ENCODE measurements around the gene TBC1D22A. TPM values are rescaled to one million over a fixed set of nuclear protein-coding genes. Genes with fewer than 3 reads are reported as not detected.

TBC1D22A gene
- total RNA-seq, 2 donors from 2014 or later = 31.9 to 43.4 TPM

GRCh38 chr22:47040486-47041270, 278.2 kb downstream of the TBC1D22A start:
- Mint-ChIP-seq H3K27me3 (no peaks in the 10 kb centered on the region), H3K36me3 (no peaks in the 10 kb centered on the region), H3K9me3 (no peaks in the 10 kb centered on the region), H3K4me1 (ENCODE audit: low read depth in 2 of 2) (peaks cover 14 to 41% of the 10 kb centered on the region in 2 donors), H3K27ac (no peak overlapping the region), H3K4me3 (no peak overlapping the region)
- no peak for DNase-seq (ENCODE audit: low spot score)
- ATAC-seq = no peak

DNA sequence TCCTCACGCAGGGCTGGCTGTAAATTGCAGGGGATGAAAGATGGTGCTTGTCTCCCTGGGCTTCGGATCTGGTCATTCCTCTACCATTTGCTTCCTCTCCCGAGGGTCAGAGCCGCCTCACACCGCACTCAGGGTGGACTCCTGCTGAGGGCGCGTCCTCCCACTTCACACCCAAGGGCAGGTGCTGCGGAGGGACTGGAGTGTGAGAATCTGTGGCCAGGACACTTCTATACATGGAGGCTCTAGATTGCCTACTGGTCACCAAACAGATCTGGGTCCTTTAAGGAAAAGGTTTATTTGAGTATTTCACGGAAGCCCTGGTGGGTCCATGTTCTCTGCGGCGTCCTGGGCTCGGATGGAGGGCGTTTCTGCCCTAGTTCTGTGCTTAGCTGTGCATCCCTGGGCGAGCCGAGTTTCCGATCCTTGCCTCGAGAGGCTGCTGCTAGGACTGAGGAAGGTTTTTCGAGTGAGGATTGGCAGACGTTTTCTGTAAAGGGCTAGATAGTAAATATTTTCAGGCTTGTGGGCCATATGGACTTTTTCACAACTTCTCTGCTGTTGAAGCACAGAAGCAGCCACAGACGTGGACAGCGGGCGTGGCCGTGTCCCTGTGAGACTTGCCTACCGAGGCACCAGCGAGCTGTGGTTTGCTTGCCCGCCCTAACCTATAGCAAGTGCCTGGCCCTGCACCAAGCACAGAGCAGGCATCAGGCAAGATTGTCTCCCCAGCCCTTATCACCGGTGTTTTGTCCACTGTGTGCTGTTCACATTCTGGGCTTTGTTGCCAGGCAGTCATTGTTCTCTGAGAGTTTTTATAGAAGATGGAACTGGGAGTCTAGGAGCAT, 279.0 kb downstream of the TBC1D22A start:
- H3K4me3 Mint-ChIP-seq = no peak overlapping the region
- no peaks in the 10 kb centered on the region for H3K9me3 Mint-ChIP-seq
- peak; percentile 53 for DNase-seq (ENCODE audit: low spot score)
- peaks cover 14 to 45% of the 10 kb centered on the region in 2 donors for H3K4me1 Mint-ChIP-seq (ENCODE audit: low read depth in 2 of 2)
- no peak for ATAC-seq
- no peak overlapping the region for H3K27ac Mint-ChIP-seq
- no peaks in the 10 kb centered on the region for H3K36me3 Mint-ChIP-seq
- no peaks in the 10 kb centered on the region for H3K27me3 Mint-ChIP-seq

- Mint-ChIP-seq H3K27ac (no peak overlapping the region), H3K36me3 (no peaks in the 10 kb centered on the region), H3K9me3 (no peaks in the 10 kb centered on the region), H3K27me3 (no peaks in the 10 kb centered on the region), H3K4me3 (no peak overlapping the region), H3K4me1 (ENCODE audit: low read depth in 2 of 2) (peaks cover 17 to 50% of the 10 kb centered on the region in 2 donors)
- ATAC-seq = no peak
- peak; percentile 32 for DNase-seq (ENCODE audit: low spot score)
Observed at GRCh38 chr22:47042116-47042825, 279.8 kb downstream of the TBC1D22A start.

GRCh38 chr22:47042861-47043496, 280.5 kb downstream of the TBC1D22A start:
- Mint-ChIP-seq H3K27ac (no peak overlapping the region), H3K4me3 (no peak overlapping the region), H3K36me3 (no peaks in the 10 kb centered on the region), H3K9me3 (no peaks in the 10 kb centered on the region), H3K4me1 (ENCODE audit: low read depth in 2 of 2) (peaks cover 23 to 55% of the 10 kb centered on the region in 2 donors), H3K27me3 (no peaks in the 10 kb centered on the region)
- ATAC-seq (no peak), DNase-seq (ENCODE audit: low spot score) (peak; percentile 5)

DNA sequence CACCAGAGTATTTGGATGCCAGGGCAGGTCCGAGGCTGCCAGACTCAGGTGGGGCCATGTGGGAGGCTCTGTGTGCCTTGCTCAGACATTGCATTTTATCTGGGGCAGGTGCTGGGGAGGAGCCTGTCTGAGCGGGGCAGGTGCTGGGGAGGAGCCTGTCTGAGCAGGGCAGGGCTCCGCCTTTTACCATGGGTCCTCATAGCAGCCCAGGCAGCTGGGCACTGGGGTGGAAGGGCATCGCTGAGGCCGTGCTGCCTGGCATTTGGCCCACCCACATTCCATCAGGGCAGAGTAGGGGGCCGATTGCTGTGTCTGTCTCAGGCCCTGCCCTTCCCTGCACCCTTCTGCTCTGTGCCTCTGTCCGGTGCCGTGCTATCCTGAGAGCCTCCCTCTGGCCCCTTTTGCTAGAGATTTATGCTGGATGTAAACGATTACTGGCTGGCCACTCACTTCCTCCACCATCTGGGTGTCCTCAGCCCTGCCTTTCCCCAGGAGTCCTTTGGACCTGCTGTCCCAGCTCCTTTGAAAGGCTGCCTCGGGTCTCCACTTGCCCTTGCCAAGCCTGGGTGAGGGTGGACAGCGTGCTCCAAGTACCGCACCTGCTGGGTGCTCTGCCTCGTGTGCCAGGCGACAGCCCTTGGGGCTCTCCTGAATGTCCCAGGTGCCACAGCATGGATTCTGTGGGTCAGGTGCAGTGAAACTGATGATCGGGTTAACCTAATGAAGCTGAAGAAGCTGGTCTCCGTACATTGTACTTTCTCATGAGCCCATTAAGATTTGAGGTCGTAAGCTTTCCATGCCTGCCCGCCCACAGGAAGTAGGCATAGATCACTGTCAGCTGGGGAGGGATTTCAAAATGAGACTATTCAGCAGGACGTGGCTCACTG, 281.6 kb downstream of the TBC1D22A start:
- Mint-ChIP-seq H3K27me3 (no peaks in the 10 kb centered on the region), H3K4me1 (ENCODE audit: low read depth in 2 of 2) (peaks cover 27 to 57% of the 10 kb centered on the region in 2 donors), H3K9me3 (no peaks in the 10 kb centered on the region), H3K27ac (no peak overlapping the region), H3K36me3 (no peaks in the 10 kb centered on the region), H3K4me3 (no peak overlapping the region)
- DNase-seq (ENCODE audit: low spot score) (peak; percentile 51), ATAC-seq (no peak)

- peaks cover 35 to 58% of the 10 kb centered on the region in 2 donors for H3K4me1 Mint-ChIP-seq (ENCODE audit: low read depth in 2 of 2)
- no peak overlapping the region for H3K27ac Mint-ChIP-seq
- ATAC-seq = no peak
- no peaks in the 10 kb centered on the region for H3K9me3 Mint-ChIP-seq
- H3K4me3 Mint-ChIP-seq = no peak overlapping the region
- no peak for DNase-seq (ENCODE audit: low spot score)
- no peaks in the 10 kb centered on the region for H3K36me3 Mint-ChIP-seq
- no peaks in the 10 kb centered on the region for H3K27me3 Mint-ChIP-seq
Observed at GRCh38 chr22:47044722-47045535, 282.5 kb downstream of the TBC1D22A start.

- H3K27me3 Mint-ChIP-seq = no peaks in the 10 kb centered on the region
- no peaks in the 10 kb centered on the region for H3K36me3 Mint-ChIP-seq
- no peak for DNase-seq (ENCODE audit: low spot score)
- H3K4me3 Mint-ChIP-seq = no peak overlapping the region
- no peaks in the 10 kb centered on the region for H3K9me3 Mint-ChIP-seq
- no peak overlapping the region for H3K27ac Mint-ChIP-seq
- no peak for ATAC-seq
- peaks cover 35 to 58% of the 10 kb centered on the region in 2 donors for H3K4me1 Mint-ChIP-seq (ENCODE audit: low read depth in 2 of 2)
Observed at GRCh38 chr22:47045691-47046410, 283.4 kb downstream of the TBC1D22A start.

DNA sequence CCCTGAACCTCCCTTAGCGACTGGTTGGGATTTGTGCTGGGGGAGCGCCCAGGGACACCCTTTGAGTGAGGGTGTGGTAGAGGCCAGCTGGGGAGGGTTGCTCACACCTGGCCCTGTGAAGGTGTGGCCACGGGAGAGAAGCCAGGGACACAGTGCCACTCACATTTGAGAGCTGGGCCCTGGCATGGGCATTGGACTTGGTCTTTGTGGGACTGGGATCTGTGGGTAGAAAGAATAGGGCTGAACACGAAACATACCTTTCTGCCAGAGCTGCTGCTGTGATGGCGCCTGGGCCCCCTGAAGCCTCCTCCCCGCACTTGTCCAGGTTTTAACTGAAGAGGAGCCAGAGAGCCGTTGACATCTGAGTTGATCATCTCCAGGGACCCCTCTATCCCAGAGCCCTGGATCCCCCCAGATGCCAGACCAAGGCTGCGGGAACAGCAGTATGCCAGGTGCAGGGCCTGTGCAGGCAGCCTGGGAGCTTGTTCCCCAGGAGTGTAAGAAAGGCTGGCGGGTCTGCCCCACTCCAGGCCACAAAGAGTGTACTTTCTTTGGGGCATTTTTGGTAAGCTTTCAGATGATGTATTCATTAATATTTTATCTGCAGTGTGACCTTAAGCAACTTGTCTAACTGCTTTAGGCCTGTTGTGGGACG, 284.1 kb downstream of the TBC1D22A start:
- Mint-ChIP-seq H3K27ac (no peak overlapping the region), H3K4me3 (no peak overlapping the region)

GRCh38 chr22:47047321-47048122, 285.1 kb downstream of the TBC1D22A start:
- DNase-seq (ENCODE audit: low spot score) (no peak), ATAC-seq (no peak)
- peak overlapping the region in 1 of 2 donors; percentile 21 for H3K27ac Mint-ChIP-seq
- no peaks in the 10 kb centered on the region for H3K27me3 Mint-ChIP-seq
- H3K4me1 Mint-ChIP-seq (ENCODE audit: low read depth in 2 of 2) = peaks cover 35 to 49% of the 10 kb centered on the region in 2 donors
- no peaks in the 10 kb centered on the region for H3K36me3 Mint-ChIP-seq
- no peaks in the 10 kb centered on the region for H3K9me3 Mint-ChIP-seq
- H3K4me3 Mint-ChIP-seq = no peak overlapping the region

More for the DNA sequence above, 284.1 kb downstream of the TBC1D22A start:
- peaks cover 35 to 53% of the 10 kb centered on the region in 2 donors for H3K4me1 Mint-ChIP-seq (ENCODE audit: low read depth in 2 of 2)
- H3K9me3 Mint-ChIP-seq = no peaks in the 10 kb centered on the region
- no peaks in the 10 kb centered on the region for H3K36me3 Mint-ChIP-seq
- H3K27me3 Mint-ChIP-seq = no peaks in the 10 kb centered on the region
- DNase-seq (ENCODE audit: low spot score) = no peak
- no peak for ATAC-seq

DNA sequence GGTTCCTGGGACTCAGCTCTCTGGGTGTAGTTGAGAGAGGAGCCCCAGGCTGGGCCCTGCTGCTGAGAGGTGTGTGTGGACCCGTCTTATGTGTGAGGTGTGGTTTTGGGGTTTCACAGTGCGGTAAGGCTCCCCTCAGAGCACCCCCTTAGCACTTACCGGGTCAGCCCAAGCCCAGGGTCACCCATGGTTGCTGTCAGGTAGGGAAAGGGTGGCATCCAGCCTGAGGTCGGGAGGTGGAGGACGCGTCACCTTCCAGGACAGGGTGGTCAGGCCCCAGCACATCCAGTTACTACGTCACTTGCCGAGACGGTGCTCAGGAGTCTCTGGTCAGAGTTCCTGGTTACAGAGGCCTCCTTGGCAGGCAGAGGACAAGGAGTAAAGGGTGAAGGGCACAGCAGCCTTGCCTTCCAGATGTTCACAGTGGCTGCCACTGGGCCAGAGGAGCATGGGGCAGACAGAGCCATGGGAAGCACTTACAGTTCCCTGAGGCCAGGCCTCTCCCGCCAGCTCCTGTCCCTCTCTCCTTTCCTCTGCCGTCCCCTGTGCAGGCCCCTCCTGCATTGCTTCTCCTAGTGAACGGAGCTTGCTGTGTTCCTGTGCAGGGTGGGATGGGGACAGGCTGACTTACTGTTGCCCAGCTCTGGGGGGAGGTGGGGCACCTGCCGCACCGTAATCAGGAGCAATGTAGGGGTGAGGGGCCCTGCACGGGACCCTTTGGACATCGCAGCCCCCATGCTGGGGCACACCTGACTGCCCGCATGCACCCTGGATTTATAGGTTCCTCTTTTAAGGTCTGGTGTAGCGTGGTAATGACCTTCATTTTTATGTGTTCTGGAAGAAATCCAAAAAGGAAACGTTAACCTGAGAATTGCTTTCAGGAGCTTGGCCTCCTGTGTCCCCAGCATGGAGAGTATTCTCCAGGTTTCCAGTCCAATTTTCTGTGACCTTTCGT, 285.9 kb downstream of the TBC1D22A start:
- no peaks in the 10 kb centered on the region for H3K36me3 Mint-ChIP-seq
- DNase-seq (ENCODE audit: low spot score) (peak; percentile 46), ATAC-seq (peak in 1 of 2 donors; percentile 39)
- no peaks in the 10 kb centered on the region for H3K9me3 Mint-ChIP-seq
- H3K27me3 Mint-ChIP-seq = no peaks in the 10 kb centered on the region
- no peak overlapping the region for H3K27ac Mint-ChIP-seq
- H3K4me3 Mint-ChIP-seq = no peak overlapping the region
- peaks cover 40 to 49% of the 10 kb centered on the region in 2 donors for H3K4me1 Mint-ChIP-seq (ENCODE audit: low read depth in 2 of 2)
